ENCODE measurements around the gene HSF2. TPM values are rescaled to one million over a fixed set of nuclear protein-coding genes. Genes with fewer than 3 reads are reported as not detected.
A peak's percentile ranks its signal among the peaks of the same experiment; 100 is the strongest.

HSF2 gene
- total and polyA plus RNA-seq, 2 donors (not counting 1 experiment from before 2014, with no cell fraction given), result 10.6 to 10.8 TPM

DNA sequence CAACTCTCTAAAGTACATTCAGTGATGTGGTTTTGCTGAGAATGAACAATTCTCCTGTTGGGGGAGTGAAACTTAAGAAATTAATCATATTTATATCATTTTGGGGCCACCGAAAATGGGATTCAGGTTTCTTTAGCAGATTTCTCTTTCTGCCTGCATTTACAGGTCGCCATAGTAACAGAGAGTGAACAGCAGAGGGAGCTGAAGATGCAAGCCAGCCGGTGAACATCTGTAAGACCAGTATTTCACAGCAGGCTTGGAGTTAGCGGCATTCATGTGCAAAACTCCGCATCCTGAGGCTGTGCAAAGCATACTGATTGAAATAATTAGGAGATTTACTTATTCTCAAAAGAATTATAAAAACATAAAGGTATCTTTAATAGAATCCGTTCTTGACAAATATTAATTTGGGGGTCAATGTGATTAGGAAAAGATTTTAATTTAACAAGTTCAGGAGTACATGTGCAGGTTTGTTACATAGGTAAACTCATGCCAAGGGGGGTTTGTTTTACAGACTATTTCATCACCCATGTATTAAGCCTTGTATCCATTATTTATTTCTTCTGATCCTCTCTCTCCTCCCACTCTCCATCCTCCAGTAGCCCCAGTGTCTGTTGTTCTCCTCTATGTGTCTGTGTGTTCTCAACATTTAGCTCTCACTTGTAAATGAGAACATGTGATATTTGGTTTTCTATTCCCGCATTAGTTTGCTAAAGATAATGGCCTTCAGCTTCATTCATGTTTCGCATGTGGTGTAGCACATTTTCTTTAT, 17.8 kb upstream of the HSF2 start:
- Histone ChIP-seq H3K79me2 (ENCODE audit: control insufficient read depth, insufficient read depth, low read length) (no peaks in the 10 kb centered on the region), H3K9me3 (ENCODE audit: control extremely low read depth in 1 of 3, control insufficient read depth in 2 of 3, insufficient read depth in 1 of 3, low read length in 2 of 3) (no peaks in the 10 kb centered on the region), H3K4me3 (ENCODE audit: control extremely low read depth in 1 of 5, extremely low read depth in 1 of 5, insufficient read depth in 1 of 5, low read depth in 2 of 5, low read length in 4 of 5) (no peak overlapping the region), H2AFZ (ENCODE audit: insufficient read depth, low read depth, low read length, poor library complexity, severe bottlenecking) (no peak overlapping the region), H3K27me3 (replicated peaks in 1 of 4; ENCODE audit: control extremely low read depth in 1 of 4, control insufficient read depth in 3 of 4, insufficient read depth in 4 of 4, low read length in 3 of 4) (no peaks in the 10 kb centered on the region), H3K9ac (ENCODE audit: low read length) (no peak overlapping the region), H4K20me1 (ENCODE audit: control insufficient read depth, insufficient read depth, low read length, poor library complexity, severe bottlenecking) (no peaks in the 10 kb centered on the region), H3K27ac (ENCODE audit: low read length in 2 of 2) (no peak overlapping the region), H3K36me3 (replicated peaks in 1 of 2; ENCODE audit: control extremely low read depth in 1 of 2, control insufficient read depth in 1 of 2, extremely low read depth in 1 of 2, insufficient read depth in 2 of 2, low read length in 1 of 2) (no peaks in the 10 kb centered on the region), H3K4me1 (ENCODE audit: control insufficient read depth in 2 of 2, insufficient read depth in 2 of 2, low read length in 2 of 2) (no peaks in the 10 kb centered on the region), H3K4me2 (replicated peaks; ENCODE audit: low read depth, low read length, poor library complexity, severe bottlenecking) (no peak overlapping the region)
- TF ChIP-seq, protein P1, sequence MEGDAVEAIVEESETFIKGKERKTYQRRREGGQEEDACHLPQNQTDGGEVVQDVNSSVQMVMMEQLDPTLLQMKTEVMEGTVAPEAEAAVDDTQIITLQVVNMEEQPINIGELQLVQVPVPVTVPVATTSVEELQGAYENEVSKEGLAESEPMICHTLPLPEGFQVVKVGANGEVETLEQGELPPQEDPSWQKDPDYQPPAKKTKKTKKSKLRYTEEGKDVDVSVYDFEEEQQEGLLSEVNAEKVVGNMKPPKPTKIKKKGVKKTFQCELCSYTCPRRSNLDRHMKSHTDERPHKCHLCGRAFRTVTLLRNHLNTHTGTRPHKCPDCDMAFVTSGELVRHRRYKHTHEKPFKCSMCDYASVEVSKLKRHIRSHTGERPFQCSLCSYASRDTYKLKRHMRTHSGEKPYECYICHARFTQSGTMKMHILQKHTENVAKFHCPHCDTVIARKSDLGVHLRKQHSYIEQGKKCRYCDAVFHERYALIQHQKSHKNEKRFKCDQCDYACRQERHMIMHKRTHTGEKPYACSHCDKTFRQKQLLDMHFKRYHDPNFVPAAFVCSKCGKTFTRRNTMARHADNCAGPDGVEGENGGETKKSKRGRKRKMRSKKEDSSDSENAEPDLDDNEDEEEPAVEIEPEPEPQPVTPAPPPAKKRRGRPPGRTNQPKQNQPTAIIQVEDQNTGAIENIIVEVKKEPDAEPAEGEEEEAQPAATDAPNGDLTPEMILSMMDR (IDR thresholded peaks at IDR 0.05), result peak; percentile 87
- TF ChIP-seq EZH2 (IDR thresholded peaks at IDR 0.05; ENCODE audit: borderline replicate concordance, insufficient read depth, low read depth, low read length, poor library complexity, severe bottlenecking), result no peak
- no peak overlapping the region for H3K4me3 Mint-ChIP-seq
- no CpG with 5 or more reads among the region's 8 CpGs for WGBS (ENCODE audit: insufficient coverage)
- H3K9me3 Mint-ChIP-seq (ENCODE audit: insufficient read depth), result no peaks in the 10 kb centered on the region
- H3K4me1 Mint-ChIP-seq, result peaks cover under 1% of the 10 kb centered on the region
- intact Hi-C loops (cut with micrococcal nuclease), result loop anchor here (1.0 to 5.0 kb wide), 2 partner anchors 18 to 36 kb away; partner anchors contain the start of gene HSF2
- peak; percentile 69 for ATAC-seq (ENCODE audit: low read depth)
- DNase-seq, result peak; percentile 70
- peaks cover 19% of the 10 kb centered on the region for H3K27me3 Mint-ChIP-seq
- POLR2A ChIA-PET, result no interaction called here
- CTCF ChIA-PET, result interaction anchor here (0.7 to 5.1 kb wide), 11 partner anchors 10 to 148 kb away, joined by 3 to 116 read pairs (median 4); no protein-coding TSS in a partner anchor
- no peak overlapping the region for H3K27ac Mint-ChIP-seq

Data from B cell (primary cell).